GM19395 (cell line): ENCODE results near the gene SLC7A14.
"Not testable (repeated sequence)": the region's sequence is repeated elsewhere in the genome, so short reads cannot be mapped to it uniquely, and the experiment has no call there.

Source experiments
- ATAC-seq: cut with Tn5 transposase; IDR thresholded peaks from one replicate; pipeline ENCODE4 v1.9.1; 2021; ENCODE audit warnings: mild to moderate bottlenecking, moderate library complexity; ENCODE audit not compliant: unreplicated experiment

Gene SLC7A14

DNA sequence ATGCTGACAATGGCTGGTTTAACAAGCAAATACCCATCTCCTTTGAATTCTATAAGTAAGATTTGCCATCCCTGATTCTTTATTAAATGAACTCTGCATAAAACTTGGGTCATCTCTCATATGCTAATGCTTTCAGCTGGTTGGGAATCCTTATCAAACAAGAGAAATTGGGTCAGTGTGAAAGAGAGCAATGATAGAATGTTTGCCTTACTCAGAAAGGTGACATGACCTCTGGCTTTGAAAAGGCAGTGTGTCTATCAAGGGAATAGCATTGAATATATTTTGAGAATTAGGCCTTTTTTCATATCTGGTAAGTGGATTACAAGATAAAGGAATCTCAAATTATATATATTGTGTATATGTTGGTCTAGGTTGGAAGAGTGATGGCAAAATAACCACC is 8.7 kb upstream of the SLC7A14 start:
- no peak for ATAC-seq

DNA sequence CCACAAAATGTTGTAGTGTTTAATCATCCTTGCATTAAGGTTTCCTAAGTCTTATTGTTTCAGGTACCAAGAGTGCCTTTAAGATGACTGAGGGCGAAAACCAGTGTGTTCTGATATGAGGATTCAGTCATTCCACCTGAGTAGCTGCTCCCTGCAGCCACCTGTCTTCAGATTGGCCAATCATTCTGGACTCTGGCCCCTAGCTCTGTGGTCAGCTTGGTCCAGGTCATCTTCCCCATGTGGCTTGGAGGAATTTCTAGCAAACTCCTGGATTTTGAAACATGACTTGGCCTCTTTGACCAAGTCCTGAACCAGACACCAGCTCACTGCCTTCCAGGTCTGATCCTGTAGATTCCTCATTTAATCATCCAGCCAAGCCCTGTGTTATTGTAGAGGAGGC is 7.8 kb upstream of the SLC7A14 start:
- no peak for ATAC-seq

DNA sequence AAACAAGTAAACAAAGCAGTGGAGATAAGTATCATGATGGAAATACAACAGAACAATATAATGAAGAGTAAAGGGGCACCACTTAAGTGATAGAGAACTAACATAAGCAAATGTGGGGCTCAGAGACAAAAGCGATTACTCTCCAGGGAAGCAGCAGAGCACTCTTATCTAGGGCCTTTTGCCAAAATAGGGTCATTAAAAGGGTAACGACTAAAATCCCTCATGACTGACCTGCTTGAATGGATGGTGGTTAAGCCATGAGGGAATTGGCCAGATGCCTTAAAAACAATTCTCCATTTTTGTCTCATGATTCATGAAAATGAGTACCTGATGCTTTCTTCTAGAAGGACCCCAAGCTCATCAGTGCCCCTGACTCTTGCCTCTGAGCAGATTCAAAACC is 3.2 kb upstream of the SLC7A14 start:
- no peak for ATAC-seq

DNA sequence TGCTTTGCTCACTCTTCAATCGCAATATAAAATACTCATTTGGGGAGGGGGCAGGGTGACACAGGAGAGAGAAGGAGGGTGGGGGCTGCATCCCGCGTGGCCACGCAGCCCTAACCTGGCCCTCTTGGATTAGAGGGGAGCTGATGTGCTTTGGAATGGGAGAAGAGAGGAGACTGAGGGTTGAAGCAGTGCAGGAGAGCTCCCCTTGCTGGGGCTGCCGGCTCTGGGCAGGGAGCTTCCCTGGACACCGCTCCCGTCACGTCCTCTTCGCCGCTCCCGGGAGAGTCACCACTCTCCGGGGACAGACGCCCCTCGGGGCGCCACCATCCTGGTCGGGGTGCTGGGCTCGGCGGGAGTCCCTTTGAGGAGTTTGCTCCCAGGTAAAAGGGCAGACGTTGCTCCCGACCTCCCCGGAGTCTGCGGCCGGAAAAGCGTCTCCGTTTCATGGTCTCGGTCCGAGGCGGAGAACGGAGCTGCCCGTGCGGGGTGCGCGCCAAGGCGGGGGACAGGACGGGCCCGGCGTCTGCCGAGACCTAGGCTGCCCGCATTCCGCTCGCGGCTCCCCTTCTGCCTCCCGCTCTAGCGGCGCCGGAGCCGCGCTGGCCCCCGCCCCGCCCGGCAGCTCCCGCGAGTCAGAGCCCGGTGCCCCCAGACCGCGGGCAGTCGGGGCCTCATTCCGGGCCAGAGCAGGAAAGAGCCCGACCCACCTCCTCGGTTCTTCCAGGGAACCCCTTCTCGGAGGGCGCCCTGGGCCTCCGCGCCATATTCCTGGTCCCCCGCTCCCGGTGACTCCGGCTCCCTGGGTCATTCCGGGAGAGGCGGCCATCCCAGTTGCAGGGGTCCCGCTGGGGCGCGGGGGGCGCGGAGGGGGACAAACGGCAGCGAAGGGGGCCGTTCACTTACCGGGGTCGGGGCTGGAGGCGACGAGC is 603 bp downstream of the SLC7A14 start:
- ATAC-seq, result no peak

DNA sequence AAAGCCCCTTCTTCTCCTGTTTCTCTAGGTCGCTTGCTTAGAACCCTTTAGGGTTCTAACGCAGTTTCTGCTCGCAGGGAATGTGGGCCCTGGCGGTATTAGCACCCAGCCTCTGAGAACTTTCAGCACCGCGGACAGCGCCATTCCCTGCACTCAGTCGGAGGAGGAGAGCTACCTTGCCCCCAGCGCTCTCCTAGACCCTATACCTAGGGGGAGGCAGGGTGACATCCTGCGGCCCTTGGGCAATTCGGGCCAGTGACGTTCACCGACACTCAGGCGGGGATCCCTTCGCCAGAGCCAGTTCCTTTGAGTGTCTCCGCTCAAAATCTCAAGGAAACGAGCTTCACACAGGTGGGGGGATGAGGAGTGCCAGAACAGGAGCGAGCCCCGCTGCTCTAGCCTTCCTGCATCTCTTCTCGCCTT is 1.3 kb downstream of the SLC7A14 start:
- ATAC-seq, result no peak

DNA sequence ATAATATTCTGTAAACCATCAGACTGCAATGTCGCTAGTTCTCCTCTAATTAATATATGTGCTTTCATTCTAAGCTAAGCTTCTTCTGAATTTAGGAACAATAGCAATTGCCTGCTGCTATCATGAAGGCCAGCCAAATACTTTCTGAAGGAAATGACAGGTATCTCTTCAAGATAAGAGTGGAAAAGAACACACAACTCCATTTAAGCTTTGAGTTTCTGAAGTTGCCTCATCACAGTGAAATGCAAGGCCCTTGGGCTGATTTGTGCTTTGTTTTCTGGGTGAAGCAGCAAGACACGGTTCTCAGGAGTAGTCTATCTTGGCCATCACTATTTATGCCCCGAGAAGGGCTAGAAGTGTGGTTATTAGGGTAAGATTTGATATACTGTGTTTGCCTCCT is 6.2 kb downstream of the SLC7A14 start:
- ATAC-seq, result no peak

DNA sequence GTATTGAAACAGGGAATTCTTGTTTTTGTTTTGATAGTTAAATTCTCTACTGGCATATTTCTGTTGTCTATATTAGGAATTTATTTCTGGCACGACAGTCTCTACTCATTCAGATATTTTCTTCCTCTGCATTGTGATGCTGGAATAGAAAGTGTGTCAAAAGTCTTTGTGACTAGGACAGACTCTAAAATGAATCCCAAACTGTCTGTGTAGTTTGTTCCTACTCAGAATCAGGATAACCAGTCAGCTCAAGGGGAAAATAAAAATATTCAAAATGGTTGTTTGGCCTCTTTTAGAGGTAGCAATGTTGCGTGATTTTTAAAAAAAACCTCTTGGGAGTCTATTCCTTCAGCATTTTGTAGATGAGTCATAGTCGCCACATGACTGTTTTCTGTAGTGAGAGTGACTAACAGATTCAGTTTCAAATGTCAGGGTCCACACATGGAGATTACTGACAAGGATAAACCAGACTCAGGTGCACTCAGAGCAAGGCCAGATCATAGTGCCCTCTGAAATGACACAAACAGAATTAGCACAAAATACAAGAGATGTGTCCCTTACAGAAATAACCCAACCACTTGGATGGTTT is 13.1 kb downstream of the SLC7A14 start:
- peak; percentile 99 for ATAC-seq

DNA sequence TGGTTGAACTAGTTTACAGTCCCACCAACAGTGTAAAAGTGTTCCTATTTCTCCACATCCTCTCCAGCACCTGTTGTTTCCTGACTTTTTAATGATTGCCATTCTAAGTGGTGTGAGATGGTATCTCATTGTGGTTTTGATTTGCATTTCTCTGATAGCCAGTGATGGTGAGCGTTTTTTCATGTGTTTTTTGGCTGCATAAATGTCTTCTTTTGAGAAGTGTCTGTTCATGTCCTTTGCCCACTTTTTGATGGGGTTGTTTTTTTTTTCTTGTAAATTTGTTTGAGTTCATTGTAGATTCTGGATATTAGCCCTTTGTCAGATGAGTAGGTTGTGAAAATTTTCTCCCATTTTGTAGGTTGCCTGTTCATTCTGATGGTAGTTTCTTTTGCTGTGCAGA is 18.3 kb downstream of the SLC7A14 start:
- ATAC-seq, result not testable (repeated sequence)

DNA sequence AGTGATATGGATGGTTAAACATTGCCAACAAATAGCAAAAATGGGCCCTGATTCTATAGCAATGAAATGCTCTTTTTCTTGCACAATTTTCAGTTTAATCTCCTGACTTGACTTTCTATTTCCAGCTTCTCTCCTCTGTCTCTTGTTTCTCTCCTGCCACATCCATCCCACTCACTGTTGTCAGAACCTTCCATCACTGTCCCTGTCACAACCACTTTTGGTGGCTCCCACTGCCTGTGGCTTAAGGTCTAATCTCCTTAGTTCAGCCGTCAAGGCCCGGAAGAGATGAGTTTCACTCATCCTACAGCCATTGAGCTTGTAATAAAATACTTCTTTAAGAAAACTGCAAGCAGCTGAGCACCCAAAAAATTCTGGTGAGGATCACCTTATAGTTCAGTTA is 19.5 kb downstream of the SLC7A14 start:
- no peak for ATAC-seq

DNA sequence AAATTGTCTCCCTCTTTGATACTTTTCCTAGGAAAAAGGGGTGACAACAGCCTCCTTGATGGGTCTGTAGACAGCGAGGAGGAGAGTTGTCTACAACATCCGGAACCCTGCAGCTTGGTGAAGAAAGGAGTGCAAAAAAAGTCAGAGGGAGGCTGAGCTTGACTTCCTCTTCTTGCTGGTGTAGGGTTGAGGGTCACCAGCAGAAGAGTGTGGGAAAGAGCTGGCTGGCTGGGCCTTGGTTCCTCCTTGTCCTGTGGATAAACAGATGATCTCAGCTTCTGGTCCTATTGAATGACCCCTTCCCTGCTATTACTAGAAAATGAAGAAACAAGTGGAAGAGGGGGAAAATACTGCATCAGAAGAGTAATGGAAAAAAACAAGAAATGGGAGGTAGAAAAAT is 20.4 kb downstream of the SLC7A14 start:
- no peak for ATAC-seq

DNA sequence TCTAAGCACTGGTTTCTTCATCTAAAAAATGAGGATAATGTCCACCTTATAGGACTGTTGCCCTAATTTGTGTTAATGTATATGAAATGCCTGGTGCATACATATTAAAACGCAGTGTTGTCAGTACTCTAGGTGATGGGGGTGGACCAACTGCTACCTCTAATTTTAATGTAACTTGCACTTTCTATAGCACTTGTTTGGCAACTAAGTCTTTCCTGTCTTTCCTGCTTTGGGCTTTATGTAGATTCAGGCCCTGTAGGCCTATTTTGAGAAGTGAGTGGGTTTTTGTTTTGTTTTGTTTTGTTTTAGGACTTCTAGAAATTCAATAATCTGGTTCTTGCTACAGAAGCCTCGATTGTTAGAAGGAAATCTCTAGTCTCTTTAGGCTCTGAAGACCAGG is 21.2 kb downstream of the SLC7A14 start:
- ATAC-seq, result peak; percentile 37

DNA sequence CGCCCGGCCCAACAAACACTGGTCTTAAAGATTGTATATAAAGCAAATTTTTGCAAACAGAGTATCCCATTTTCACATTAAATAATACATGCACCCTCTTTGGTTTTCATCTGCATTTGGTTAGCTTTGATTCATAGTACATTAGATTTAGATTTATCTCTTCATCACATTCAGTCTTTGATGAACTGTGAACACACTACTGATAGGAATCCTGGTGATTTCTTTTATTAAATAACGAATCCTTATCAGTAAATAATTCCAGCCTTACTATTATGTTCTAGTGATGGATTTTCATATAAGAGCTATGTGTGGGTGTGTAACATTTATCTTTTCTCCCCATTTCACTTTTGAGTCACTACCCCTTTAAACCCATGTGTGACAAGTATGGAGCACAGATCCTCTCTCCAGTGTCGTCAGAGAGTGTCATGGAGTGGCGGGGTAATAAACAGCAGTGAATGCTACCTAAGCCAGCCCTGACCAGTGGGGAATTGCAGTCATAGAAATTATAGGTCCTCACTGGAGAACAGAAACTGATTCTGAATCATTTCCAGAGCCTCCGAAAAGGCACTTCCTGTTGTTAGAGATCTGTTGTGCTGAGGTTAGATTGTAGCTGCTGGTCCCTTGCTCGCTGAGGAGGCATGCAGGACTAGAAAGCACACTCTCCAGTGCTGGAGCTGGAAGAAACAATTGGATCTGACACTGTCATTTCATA is 22.0 kb downstream of the SLC7A14 start:
- ATAC-seq, result peak; percentile 89

DNA sequence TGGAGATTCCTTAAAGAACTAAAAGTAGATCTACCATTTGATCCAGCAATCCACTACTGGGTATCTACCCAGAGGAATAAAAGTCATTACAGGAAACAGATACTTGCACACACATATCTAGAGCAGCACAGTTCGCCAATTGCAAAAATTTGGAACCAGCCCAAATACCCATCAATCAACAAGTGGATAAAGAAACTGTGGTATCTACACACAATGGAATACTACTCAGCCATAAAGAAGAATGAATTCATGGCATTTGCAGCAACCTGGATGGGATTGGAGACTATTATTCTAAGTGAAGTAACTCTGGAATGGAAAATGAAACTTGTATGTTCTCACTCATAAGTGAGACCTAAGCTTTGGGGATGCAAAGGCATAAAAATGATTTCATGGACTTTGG is 23.8 kb downstream of the SLC7A14 start:
- ATAC-seq, result no peak

DNA sequence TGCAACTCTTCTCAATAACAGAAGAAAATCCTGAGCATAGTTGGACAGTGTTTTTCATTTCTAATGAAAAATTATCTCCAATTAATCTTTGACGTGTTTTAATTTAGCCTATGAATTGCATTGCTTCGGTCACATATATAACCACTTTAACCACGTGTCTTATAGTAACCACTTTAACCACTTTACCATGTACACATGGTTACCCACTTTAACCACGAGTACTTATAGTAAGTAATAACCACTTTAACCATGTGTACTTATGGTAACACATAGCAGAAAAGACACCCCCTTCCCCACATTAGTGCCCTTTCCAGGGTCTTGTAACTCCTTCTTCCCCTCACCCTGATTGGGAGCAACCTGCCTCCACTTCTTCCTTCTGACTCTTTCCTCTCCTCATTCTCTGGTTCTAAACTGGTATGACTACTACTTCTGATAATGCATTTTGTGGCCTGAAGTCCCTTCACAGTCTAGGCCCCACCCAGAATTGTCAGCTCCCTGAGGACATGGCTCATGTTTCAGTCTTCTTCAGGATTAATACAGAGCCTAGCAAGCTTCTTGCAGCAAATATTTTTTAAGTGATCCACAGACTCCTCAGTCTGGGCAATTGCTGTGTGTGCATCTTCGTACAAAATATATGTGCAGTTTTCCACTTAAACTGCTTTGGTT is 25.0 kb downstream of the SLC7A14 start:
- no peak for ATAC-seq

DNA sequence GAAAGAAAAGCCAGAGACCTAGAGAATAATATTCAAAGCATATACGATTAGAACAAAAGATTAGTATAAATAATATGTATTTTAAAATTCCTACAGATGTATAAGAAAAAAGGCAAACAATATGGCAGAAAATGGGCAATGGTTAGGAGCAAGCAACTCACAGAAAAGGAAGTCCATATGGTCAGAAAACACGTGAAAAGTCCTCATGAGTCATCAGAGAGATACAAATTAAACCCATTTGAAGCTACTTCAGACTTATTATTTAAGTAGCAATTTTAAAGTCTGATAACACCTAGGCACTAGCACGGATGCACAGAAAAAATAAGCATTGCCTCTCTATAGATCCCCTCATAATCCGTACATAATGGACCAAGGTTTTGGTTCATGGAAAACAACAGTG is 25.6 kb downstream of the SLC7A14 start:
- no peak for ATAC-seq

DNA sequence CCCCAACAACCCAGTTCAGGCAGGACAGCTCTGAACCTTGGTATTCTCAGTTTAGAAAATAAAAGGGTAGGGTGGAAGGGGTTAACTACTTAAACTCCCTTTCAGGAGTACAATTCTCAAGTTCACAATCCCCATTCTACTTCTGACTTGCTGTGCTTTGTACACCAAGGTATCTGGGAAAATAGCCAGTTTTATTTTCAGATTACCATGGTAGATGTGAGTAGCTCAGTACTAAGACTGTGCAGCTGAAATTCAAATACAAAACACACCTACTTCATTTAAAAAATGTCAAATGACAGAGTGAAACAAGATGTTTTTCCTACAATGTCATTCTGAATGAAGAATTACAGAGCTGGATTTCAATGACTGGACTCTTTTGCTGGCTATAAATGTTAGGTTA is 27.4 kb downstream of the SLC7A14 start:
- ATAC-seq, result no peak

DNA sequence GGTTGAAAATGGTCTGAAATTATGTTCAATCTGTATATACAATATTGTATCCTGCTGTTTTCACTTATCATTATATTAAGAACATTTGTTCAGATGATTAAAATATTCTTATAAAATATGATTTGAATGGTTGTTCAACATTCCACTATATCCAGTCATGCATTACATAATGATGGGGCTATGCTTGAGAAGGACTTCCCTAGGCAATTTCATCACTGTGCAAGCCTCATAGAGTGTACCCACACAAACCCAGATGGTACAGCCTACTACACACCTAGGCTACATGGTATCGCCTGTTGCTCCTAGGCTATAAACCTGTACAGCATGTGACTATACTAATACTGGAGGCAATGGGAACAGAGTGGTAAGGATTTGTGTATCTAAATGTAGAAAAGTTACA is 30.5 kb downstream of the SLC7A14 start:
- no peak for ATAC-seq

DNA sequence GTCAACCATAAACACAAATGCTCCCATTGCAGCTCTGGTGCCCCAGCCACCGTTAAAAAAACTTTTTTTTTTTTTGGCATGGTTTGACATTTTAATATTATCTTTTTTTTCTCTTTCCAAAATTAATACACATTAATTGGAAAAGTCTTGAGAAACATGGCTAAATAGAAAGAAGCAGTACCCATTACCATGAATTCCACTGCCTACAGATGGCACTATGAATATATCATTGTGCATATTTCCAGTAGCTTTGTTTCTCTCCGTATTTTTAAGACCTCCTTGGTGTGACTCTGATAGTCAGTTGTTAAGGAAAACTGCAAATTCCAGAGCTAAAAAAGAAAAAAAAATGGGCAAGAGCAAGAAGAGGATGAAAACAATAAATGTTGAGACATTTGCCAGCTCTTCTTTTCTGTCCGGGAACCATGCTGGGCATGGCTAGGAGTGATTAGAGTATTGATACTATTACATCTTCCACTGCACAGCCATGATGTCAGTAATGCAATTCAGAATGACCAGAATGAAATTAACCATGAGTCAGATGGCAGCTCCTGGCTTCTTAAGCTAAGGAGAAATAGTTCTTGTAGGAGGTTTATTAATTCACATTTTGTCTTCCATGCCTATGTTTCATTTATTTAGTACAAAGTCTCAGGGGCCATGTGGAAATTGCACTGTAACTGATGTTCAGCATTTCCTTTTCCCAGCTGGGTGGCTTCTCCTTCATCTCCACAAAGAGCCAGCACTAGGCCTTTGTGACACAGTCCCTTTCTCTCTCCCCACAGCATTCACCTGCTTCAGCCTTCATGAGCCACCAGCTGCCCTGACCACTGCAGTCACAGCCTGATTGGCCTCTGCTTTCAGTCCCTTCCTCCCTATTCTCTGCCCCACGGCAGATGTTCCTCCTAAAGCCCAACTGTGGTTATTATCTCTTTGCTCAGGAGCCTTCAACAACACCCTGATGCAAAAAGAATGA is 31.8 kb downstream of the SLC7A14 start:
- ATAC-seq, result no peak

DNA sequence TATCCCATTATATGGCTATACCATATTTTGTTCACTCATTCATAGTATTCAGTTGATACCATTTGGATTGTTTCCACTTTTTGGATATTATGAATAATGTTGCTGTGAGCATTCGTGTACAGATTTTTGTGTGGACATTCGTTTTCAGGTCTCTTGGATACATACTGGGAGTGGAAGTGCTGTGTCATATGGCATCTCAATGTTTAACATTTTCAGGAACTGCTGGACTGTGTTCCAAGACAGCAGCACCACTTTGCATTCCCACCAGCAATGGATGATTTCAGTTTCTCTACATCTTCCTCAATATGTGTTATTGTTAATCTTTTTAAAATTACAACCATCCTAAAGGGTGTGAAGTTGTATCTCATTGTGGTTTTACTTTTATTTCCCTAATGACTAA is 34.6 kb downstream of the SLC7A14 start:
- no peak for ATAC-seq

DNA sequence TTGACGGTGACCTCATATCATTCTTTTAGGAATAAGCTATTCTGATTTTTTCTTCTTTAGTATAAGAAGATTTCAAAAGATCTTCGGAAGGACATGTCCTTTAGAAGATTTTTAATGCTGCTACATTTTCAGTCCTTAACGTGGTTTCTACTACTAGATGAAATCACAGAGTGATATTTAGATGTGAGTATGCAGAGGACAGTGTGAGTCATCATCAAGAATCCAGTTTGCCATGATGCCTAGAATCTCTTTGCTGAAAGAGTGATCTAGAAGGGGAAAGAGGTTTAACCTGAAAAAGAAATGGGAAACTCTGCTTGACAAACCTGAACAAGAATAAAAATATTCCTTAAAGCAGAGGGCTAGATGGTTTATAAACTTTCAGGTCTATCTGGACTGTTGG is 43.2 kb downstream of the SLC7A14 start:
- ATAC-seq, result no peak
